SHP77 (cell line): Measurements from ENCODE around the gene TAS2R38.
"Not testable (repeated sequence)": the region's sequence is repeated elsewhere in the genome, so short reads cannot be mapped to it uniquely, and the experiment has no call there.

Experiments
- DNase-seq, 2 experiments: peaks; one replicate each; lab custom pipeline; 2025; lab: John Stamatoyannopoulos, UW

TAS2R38 gene

DNA sequence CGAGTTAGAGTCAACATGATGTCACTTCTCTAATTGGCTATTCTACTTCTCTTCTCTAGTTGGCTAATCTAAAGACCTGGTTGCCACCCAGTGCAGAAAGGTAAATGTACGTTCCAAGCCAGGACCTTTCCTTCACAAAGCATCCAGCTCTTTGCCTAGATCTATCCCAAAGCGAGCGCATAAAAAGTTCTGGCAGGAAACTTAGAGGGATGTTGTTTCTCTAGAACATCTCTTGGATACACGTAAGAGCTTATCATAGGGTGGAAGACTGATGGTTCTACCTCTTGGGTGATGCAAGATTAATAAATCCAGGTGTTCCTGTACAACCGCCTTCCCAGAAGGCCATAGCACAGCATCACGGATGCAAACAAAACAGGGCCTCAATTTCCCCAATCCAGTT, at the start of gene TAS2R38:
Gene TAS2R38 (minus strand): TSS at position 101 of the 400 bp plus-strand sequence. CDS start 84 bp downstream, at position 17.
- DNase-seq = no peak

DNA sequence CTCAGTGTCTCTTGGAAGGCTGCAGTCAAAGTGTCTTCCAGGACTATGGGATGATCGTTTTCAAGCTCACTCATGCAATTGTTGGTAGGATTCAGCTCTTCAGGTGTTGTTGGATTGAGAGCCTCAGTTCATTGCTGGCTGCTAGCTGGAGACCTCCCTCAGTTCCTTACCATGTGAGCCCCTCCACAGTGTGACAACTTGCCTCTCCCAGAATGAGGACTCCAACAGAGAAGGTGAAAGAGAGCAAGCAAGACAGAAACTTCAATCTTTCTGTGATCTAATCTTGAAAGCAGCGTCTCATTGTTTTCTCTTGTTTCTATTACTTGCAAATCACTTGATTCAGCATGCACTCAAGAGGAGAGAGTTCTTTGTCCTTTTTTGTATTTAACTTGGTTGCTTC, 44.6 kb upstream of the TAS2R38 start:
- DNase-seq = no peak

DNA sequence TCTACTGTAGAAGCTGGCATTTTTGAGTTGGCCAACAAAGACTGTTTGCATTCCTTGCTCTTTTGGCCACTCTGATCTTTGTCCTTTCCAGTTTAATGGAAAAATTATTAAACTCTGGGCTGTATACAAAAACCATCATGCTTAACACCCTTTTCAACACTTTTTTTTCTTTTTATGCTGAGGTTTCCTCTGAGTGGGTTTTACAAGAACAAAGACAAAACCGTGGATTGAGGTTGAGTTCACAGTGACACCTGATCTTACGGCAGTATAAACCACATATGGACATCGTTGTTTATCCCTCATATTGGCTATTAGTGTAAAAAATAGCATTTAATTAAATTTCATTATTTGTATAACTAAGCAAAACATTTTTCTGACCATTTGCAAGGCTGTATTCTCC, 43.9 kb upstream of the TAS2R38 start:
- DNase-seq = no peak

DNA sequence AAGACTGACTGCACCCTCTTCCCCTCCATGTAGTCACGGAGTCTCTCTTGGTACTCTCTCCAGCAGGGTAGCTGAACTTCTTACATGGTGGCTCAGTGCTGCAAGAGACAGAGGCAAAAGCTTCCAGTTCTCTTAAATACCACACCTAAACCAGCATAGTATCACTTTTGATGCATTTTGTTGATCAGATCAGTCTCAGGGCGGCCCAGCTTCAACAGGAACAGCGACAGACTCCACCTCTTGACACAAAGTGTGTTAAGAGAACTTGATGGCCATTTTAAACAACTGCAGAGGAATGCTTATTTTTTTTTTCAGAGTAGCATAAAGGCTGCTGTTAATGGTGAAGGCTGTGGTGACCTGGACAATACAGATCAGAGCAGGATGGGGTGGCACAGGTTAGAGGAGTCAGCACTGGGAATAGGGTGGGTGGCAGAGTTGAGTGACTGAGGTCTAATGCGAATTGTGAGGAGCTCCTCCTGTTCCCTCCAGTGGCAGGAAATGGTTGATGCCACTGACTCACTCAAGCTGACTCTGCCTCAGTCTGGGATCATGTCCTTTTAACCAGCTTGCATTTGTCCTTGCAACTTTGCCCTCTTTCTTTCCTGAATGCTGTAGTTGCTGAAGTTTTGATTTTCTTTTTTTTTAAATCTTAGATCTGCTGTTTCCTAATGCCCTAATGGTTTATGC, 39.4 kb upstream of the TAS2R38 start:
- DNase-seq = no peak

DNA sequence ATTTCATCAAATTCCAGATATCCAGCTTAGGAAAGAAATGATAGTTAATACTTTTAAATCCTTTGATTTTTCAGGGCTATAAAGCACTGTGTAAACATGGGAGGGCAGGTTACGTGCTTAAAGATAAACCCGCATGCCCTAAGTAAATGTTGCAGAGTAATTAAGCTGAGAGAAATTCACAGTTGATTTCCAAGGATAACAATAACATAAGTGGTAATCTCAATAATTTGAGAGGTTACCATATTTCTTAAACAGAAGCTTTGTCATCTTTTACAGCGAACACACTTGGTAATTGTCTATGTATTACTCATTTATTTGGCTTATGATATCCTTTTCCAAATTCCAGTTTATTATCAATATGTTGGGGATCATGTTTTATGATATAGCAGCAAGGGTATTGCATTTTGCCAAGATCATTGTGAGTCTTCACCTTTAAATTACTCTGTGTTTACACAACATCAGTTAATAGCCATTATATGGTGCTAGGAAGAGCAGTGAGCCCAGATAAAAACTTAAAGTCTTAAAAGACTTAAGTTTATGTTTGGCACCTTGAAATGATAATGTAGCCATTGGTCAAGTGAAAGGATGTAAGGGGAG, 37.5 kb upstream of the TAS2R38 start:
- no peak for DNase-seq

DNA sequence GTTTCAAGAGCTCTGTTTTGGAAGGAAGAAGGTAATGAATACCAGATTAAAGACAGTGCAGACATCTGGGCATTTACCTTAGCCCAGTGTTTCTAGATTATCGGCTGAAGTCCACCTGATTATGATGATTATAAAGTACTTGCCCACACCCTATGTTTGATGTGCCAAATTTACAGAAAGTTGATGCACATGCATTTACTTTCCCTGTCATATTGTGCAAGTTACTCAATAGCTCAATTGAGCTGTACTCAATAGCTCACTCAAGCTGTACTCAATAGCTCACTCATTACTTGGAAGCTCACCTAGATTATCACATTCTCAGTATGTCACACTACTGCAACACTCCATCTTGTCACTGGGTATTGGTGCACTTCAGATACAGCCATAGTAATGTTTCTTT, 35.6 kb upstream of the TAS2R38 start:
- DNase-seq = no peak

DNA sequence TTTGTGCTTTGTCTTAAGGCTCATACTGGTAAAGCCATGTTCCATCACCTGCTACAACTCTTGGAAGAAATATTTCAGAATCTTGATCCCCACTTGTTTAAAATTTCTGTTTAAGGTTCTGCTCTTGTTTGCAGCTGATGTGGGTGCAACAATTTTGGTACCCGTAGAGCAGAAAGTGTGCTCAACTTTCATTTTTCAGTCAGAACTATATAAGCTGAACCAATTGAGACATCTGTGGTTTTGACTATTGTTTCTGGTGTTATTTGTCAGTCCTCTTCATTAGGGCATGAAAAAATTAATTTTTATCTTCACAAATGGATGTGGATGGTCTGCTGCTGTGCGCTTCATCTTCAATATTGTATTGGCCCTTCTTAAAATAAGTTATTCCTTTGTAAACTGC, 33.0 kb upstream of the TAS2R38 start:
- DNase-seq = no peak

DNA sequence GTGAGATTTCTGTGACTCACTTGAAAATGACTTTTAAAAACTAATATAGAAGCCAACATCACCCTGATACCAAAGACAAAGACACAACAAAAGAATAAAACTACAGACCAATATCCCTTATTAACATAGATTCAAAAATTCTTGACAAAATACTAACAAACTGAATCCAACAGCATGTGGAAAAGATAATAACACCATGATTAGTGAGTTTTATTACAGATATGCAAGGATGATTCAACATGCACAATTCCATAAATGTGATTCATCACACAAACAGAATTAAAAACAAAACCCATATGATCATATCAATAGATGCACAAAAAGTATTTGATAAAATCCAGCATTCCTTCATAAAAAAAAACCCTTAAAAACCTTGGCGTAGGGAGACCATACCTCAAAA, 28.6 kb upstream of the TAS2R38 start:
- DNase-seq = no peak

DNA sequence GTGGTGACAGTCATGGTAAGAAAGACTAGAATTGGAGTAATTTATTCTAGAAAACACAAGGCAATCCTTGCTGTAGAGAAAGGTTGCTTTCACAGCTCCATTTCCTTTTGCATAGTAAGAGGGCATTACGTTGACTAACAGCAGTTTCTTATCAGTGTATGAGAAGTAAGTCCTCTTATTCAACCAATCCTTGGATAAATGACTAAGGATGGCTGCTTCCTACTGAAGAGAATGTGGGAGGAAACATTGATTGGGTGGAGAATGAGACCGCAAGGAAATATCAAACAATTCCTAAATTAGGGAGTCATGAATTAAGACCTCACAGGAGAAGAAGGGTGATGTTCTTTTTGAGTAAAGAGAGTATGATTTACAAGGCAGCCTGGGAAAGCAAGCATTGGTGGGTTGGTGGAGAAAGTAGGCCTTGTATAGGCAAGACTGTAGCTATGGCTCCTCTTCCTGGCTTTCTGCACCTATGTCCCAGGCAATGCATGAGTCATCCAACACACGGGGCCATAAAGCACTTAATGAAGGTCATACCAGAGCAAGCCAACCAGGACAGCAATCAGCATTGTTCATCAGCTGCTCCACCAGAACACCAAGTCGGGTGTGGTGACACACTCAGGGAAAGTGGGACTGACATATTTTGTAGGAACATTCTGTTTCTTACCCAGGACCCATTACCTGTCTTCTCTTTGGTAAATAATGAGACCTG, 27.7 kb upstream of the TAS2R38 start:
- no peak for DNase-seq

DNA sequence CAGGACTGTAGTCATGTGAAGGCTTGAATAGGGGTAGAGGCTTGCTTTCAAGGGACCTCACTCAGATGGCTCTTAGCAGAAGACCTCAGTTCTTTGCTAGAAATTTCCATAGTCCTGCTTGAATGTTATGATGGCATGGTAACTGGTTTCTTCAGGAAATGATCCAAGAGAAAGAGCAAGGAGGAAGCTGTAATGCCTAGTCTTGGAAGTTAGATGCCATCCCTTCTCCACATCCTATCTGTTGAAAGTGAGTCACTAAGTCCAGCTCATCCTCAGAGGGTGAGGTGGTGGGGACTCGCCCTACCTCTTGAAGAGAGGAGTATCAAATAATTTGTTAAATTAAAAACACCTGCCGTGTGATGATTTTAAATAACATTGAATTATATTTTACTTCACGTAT, 26.7 kb upstream of the TAS2R38 start:
- no peak for DNase-seq

DNA sequence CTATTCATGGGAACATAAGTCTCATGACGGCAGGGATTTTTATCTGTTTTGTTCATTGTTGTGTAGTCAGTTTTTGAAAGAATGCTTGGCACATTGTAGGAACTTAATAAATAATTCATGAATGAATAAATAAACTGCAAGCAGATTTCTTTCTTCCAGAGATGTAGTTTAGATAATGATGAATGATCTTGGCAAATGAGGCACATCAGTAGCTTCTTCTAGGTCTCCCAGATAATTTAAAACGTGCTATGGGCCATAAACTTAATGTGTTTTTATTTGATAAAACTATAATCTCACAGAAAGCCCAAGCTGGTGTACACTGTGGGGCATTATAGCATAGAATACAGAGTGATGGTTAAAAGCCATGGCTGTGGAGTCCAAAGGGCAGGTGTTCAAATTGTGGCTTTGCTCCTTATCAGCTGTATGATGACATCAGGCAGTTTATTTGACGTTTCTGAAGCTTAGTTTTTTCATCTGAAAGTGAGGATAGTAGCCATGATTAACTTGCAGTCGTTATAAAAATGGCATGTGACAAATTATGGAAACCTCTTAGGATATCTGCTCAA, 25.6 kb upstream of the TAS2R38 start:
- no peak for DNase-seq

DNA sequence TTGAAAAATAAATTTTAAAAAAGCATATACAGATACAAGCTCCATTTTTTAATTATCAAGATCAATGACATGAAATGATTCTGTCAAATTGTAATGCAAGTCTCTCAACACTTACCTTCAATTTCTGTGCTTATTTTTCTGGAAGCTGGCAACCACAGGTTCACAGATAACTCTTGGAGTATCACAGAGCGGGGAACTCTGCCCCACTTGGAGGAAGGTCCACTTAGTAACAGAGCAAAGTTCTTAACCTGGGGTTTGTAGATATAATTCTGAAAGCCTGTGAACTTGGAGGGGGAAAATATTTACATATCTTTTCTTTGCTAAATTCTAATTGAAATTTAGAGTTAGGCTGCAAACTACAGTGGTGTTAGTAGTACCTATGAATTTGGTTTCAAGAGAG, 19.8 kb upstream of the TAS2R38 start:
- no peak for DNase-seq

DNA sequence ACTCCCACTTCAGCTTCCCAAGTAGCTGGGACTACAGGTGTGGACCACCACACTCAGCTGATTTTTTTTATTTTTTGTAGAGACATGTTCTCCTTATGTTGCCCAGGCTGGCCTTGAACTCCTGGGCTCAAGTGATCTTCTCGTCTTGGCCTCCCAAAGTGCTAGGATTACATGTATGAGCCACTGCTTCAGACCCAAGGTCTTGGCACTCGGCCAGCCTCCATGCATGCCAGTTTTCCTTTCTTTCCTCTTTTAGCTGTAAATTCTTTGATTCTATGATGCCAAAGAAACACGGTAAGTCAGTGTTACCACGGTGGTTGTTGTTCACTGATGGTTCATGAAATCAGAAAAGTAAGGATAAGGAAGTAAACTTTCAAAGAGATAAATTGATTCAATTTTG, 19.1 kb upstream of the TAS2R38 start:
- DNase-seq = no peak

DNA sequence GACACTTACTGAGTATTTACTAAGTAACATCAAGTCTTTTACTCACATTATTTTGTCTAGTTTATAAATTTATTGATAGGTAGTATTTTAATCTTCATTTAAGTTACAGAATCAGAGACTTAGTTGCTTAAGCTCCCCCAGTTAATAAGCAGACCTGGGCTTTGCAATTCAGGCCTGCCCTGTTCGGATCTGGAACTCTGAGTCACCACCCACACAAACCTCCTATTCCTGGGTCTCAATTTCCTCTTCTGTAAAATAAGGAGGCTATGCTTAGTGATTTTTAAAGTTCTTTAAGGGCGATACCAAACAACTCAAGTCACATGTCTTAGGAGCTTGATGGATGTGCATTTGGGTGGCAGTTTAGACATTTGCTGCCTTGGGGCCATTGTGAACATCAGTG, 18.6 kb upstream of the TAS2R38 start:
- no peak for DNase-seq

DNA sequence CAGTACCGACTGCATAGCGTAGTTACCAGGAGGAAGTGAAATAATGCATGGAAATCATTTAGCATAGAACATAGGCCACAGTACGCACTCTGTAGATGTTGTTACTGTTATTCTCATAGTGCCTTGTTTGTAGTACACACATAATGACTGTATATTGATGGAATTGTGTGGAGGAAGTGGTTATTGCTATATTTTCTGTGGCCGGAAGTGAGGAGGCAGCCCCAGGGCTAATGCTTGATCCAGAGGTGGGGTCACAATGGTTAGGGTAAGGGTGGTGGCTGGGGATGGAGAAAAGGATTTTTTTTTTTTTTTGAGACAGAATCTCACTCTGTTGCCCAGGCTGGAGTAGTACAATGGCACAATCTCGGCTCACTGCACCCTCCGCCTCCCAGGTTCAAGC, 17.6 kb upstream of the TAS2R38 start:
- no peak for DNase-seq

DNA sequence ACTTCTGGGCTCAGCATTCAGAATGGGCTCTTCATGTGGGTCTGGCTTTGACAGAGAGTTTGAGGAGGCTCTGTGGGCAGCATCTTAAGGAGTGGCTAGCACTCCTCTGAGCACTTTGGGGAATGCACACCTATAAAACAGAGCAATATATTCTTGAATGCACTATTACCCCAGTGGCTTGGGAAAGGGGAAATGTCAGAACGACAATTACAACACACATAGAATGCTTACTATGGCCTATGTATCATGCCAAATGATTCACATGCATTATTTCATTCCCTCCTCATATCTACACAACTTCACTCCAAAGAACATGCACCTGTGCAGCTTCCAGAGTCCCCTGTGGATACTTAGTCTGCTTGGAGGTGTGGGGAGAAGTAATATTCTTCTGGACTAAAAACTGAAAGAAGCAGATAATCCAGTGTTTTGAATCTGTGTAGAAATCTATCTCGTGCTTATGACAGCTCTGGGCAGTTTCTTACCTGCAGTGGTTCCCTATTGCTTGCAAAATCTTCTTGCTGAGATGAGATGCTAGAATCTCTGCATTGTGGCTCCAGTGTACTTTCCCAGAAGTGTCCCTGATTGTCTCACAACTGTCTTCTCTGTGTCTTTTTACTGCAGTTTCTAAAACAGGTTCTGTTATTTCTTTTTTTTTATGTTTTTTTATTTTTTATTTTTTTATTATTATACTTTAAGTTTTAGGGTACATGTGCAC, 16.6 kb upstream of the TAS2R38 start:
- DNase-seq = no peak

DNA sequence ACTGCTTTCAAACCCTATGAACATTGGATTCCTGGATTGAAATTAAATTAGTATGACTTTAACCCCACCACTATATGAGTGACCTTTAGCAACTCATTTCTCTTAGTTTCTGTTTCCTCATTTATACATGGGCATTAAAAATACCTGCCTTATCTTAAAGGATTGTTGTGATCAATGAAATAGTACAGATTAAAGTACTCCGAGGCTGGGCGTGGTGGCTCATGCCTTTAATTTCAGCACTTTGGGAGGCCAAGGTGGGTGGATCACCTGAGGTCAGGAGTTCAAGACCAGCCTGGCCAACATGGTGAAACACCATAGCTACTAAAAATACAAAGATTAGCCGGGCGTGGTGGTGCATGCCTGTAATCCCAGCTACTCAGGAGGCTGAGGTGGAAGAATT, 14.2 kb upstream of the TAS2R38 start:
- DNase-seq = not testable (repeated sequence)

DNA sequence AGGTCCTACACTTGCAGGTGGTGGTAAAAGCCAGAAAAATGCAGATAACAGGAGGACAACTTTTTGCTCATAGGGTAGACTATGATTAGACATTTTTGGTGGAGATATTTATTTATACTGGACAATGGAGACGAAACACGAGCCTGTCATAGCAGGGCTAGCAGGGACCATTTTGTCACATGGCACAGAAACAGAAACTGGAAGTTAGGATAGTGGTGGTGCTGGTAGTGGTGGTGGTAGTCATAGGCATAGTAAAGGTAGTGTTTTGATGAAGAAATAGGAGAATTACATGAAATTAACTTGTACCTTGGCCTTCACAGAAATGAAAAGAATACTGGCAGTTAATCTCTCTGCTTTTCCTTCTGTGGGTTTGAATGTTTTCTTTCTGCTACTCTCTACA, 13.3 kb upstream of the TAS2R38 start:
- no peak for DNase-seq

DNA sequence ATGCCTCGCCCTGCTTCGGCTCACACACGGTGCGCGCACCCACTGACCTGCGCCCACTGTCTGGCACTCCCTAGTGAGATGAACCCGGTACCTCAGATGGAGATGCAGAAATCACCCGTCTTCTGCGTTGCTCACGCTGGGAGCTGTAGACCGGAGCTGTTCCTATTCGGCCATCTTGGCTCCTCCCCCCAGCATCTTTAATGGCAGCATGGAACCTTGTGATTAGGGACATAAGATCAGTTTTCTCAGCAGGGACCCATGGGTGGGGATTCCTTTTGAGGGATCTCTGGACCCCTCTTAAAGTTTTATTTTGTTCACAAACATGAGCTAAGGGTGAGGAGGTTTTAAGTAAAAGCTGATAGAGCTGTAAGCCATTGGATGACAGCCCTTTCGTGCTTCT, 12.4 kb upstream of the TAS2R38 start:
- DNase-seq = not testable (repeated sequence)

DNA sequence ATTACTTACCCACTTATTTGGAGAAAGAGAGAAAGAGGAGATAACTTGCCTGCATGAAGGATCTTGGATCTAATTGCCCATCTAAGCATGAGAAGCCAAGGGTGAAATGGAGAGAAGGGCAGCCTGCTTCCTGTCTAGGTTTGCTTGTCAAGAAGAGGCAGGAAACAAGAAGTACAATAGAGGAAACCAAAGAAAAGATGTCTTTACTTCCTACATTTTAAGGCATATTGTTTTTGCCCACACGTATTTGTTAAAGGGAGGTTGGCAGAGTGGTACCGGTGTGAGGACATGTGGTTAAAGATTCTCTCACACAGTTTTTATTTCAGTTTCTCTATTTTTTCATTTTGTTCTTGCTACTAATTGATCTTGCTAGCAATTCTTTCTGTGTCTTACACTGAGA, 6.0 kb upstream of the TAS2R38 start:
- no peak for DNase-seq

DNA sequence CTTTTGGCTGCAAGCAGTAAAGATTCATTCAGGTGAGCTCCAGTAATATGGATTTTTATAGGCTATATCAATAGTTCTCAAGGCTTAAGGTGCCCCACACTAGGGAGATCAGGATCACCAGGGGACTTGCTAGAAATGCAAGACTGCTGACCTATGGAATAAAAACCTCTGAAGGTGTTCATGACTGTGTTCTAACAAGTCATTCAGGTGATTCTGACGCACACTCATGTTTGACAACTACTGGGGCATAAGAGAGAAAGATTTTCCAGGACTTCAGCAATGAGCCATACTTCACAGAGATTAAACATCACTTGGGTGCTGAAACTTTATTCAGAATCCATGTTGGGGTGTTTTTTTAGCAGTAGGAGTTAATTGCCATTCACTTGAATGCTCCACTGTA, 4.8 kb upstream of the TAS2R38 start:
- no peak for DNase-seq

DNA sequence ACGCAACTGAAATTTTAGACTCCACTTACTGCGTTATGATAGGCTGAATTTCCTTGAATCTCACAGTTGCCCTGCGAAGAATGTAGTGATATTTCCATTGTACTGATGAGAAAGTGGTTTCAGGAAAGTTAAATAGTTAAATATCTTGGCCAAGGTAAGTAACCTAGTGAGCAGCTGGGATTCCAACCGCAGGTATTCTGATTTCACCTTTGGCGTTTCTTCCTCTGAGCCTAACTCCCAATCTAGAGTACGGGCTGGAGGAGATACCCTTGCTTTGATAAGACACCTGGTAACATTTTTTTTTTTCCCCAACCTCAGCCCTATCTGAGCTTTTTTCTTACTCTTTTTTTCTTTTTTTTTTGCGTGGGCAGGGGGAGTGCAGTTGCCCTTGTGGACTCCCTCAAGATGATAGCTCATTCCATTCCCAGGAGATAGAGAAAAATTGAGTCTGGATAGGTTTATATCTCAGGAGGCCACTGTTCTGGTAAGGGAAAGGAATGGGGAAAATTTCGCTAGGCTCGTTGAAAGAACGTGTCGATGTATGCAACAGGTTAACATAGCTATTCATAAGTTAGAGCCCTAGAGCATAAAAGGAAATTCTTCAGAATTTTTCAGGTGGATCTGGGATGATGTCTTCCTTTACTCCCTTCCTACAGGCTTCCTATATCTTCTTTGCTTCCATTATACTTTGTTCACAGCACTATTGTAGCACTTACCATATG, 3.1 kb upstream of the TAS2R38 start:
- no peak for DNase-seq
